ENCODE data around the gene MPP7.

MPP7 gene

DNA sequence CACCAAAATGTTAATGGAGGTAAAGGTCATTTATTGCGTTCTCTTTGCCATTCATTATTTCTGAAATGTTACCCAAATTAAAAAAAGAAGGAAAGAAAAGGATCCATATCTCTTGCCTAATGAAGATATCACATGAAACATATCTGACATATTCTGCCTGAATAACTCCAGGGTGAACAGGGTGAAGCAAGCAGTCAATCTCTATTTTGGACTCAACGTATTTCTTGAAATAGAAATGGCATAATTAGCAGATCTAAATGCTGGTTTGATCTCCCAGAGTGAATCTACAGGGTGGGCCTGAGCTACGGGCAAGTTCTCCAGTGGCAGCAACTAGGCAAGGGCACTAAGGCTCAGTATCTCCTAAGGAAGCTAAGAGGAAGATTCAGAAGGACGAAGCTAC, 24.0 kb downstream of the MPP7 start:
- no peaks in the 10 kb centered on the region for H3K4me1 ChIP-seq (ENCODE audit: control insufficient read depth, low read length)
- no peaks in the 10 kb centered on the region for H3K9me3 ChIP-seq (ENCODE audit: control insufficient read depth, insufficient read depth, low read length)
- H3K79me2 ChIP-seq (ENCODE audit: control insufficient read depth, low read length), result no peaks in the 10 kb centered on the region
- H3K9me2 ChIP-seq (replicated peaks; ENCODE audit: control insufficient read depth, low read length), result no peaks in the 10 kb centered on the region
- no peaks in the 10 kb centered on the region; the same call in 1 of the 2 replicates for H3K36me3 ChIP-seq (ENCODE audit: control insufficient read depth, low read length)
- TF ChIP-seq, protein P1, sequence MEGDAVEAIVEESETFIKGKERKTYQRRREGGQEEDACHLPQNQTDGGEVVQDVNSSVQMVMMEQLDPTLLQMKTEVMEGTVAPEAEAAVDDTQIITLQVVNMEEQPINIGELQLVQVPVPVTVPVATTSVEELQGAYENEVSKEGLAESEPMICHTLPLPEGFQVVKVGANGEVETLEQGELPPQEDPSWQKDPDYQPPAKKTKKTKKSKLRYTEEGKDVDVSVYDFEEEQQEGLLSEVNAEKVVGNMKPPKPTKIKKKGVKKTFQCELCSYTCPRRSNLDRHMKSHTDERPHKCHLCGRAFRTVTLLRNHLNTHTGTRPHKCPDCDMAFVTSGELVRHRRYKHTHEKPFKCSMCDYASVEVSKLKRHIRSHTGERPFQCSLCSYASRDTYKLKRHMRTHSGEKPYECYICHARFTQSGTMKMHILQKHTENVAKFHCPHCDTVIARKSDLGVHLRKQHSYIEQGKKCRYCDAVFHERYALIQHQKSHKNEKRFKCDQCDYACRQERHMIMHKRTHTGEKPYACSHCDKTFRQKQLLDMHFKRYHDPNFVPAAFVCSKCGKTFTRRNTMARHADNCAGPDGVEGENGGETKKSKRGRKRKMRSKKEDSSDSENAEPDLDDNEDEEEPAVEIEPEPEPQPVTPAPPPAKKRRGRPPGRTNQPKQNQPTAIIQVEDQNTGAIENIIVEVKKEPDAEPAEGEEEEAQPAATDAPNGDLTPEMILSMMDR (IDR thresholded peaks at IDR 0.05; ENCODE audit: low read depth, low read length, poor library complexity, severe bottlenecking), result no peak
- no peak for TF ChIP-seq EZH2phosphoT487 (IDR thresholded peaks at IDR 0.05; ENCODE audit: borderline replicate concordance, low read length)
- no peak overlapping the region for H3K27ac ChIP-seq (ENCODE audit: low read depth, low read length)
- H3K27me3 ChIP-seq (ENCODE audit: control insufficient read depth, low read length), result no peaks in the 10 kb centered on the region
- no peaks in the 10 kb centered on the region for H3F3A ChIP-seq (ENCODE audit: control insufficient read depth, insufficient read depth)
- H4K20me1 ChIP-seq (ENCODE audit: control insufficient read depth, insufficient read depth, low read depth, low read length), result no peaks in the 10 kb centered on the region
- H3K4me2 ChIP-seq (ENCODE audit: low read length), result no peak overlapping the region
- no peak overlapping the region for H3K4me3 ChIP-seq (ENCODE audit: low read length)

DNA sequence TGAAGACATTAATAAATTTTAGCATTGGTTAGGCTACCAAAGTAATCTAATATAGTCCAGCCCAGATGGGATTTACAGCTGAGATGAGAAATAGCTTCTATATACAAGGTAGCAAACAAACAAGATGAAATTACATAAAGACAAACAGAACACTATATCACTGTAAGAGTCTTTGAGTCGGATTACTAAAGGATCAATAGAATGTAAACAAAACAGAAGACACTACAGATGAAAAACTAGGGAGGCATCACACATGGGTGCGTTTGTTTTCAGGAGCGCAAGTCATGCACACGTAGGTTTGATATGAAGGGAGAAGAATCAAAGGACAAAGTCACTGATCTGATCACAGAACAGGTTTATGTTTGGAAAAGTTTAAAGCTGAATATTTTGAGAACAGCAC, 26.5 kb downstream of the MPP7 start:
- no peaks in the 10 kb centered on the region for H3F3A ChIP-seq (ENCODE audit: control insufficient read depth, insufficient read depth)
- no peaks in the 10 kb centered on the region for H4K20me1 ChIP-seq (ENCODE audit: control insufficient read depth, insufficient read depth, low read depth, low read length)
- no peaks in the 10 kb centered on the region for H3K27me3 ChIP-seq (ENCODE audit: control insufficient read depth, low read length)
- no peak overlapping the region for H3K27ac ChIP-seq (ENCODE audit: low read depth, low read length)
- no peaks in the 10 kb centered on the region for H3K4me1 ChIP-seq (ENCODE audit: control insufficient read depth, low read length)
- H3K9me2 ChIP-seq (replicated peaks; ENCODE audit: control insufficient read depth, low read length), result no peaks in the 10 kb centered on the region
- H3K79me2 ChIP-seq (ENCODE audit: control insufficient read depth, low read length), result no peaks in the 10 kb centered on the region
- TF ChIP-seq EZH2phosphoT487 (IDR thresholded peaks at IDR 0.05; ENCODE audit: borderline replicate concordance, low read length), result no peak
- TF ChIP-seq, protein P1 (IDR thresholded peaks at IDR 0.05; ENCODE audit: low read depth, low read length, poor library complexity, severe bottlenecking), result no peak
- no peaks in the 10 kb centered on the region; the same call in 1 of the 2 replicates for H3K36me3 ChIP-seq (ENCODE audit: control insufficient read depth, low read length)
- no peaks in the 10 kb centered on the region for H3K9me3 ChIP-seq (ENCODE audit: control insufficient read depth, insufficient read depth, low read length)
- no peak overlapping the region for H3K4me2 ChIP-seq (ENCODE audit: low read length)
- no peak overlapping the region for H3K4me3 ChIP-seq (ENCODE audit: low read length)

DNA sequence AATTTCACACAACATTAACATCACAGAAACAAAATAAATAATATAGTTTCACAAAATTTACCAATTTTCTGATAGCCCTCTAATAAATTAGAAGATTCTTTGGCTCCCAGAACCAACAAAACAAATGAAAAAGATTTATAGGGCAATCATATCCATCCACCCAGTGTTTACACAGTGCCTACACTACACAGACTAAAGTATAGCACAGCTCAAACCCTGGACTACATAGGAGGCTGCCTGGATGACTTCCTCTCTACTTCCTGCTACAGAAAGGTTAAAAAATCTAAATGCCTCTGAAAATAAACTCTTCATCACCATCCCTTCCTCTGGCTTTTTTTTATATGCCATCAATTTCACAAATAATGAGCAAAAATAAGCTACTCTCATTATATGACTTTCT, 28.4 kb downstream of the MPP7 start:
- H3K79me2 ChIP-seq (ENCODE audit: control insufficient read depth, low read length), result no peaks in the 10 kb centered on the region
- H3K36me3 ChIP-seq (ENCODE audit: control insufficient read depth, low read length), result no peaks in the 10 kb centered on the region
- no peaks in the 10 kb centered on the region for H3K9me3 ChIP-seq (ENCODE audit: control insufficient read depth, insufficient read depth, low read length)
- H3K9me2 ChIP-seq (replicated peaks; ENCODE audit: control insufficient read depth, low read length), result no peaks in the 10 kb centered on the region
- no peak overlapping the region for H3K4me3 ChIP-seq (ENCODE audit: low read length)
- TF ChIP-seq, protein P1 (IDR thresholded peaks at IDR 0.05; ENCODE audit: low read depth, low read length, poor library complexity, severe bottlenecking), result no peak
- TF ChIP-seq EZH2phosphoT487 (IDR thresholded peaks at IDR 0.05; ENCODE audit: borderline replicate concordance, low read length), result no peak
- no peak overlapping the region for H3K27ac ChIP-seq (ENCODE audit: low read depth, low read length)
- H3K4me2 ChIP-seq (ENCODE audit: low read length), result no peak overlapping the region
- no peaks in the 10 kb centered on the region for H4K20me1 ChIP-seq (ENCODE audit: control insufficient read depth, insufficient read depth, low read depth, low read length)
- no peaks in the 10 kb centered on the region for H3F3A ChIP-seq (ENCODE audit: control insufficient read depth, insufficient read depth)
- H3K4me1 ChIP-seq (ENCODE audit: control insufficient read depth, low read length), result no peaks in the 10 kb centered on the region
- H3K27me3 ChIP-seq (ENCODE audit: control insufficient read depth, low read length), result no peaks in the 10 kb centered on the region

DNA sequence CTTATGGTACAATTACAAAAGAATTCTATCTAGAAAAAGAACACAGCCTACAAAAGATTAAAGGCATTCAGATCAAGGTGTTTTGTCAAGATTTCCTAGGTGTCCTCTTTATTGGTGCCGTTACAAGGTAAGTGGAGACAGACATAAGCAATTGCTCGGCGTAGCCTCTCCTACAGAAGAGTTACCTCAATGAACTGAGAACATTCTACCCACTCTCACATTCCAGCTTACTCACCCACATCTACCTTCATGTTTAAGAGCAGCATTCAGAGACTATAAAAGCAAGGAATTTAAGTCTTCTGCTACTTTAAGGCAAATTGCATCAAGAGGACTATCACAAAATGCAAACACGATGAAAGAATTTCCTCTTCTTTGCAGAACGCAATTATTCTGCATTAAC, 29.5 kb downstream of the MPP7 start:
- Histone ChIP-seq H3K79me2 (ENCODE audit: control insufficient read depth, low read length) (no peaks in the 10 kb centered on the region), H3K27me3 (ENCODE audit: control insufficient read depth, low read length) (no peaks in the 10 kb centered on the region), H4K20me1 (ENCODE audit: control insufficient read depth, insufficient read depth, low read depth, low read length) (no peaks in the 10 kb centered on the region), H3K9me3 (ENCODE audit: control insufficient read depth, insufficient read depth, low read length) (no peaks in the 10 kb centered on the region), H3K4me1 (ENCODE audit: control insufficient read depth, low read length) (no peaks in the 10 kb centered on the region), H3F3A (ENCODE audit: control insufficient read depth, insufficient read depth) (no peaks in the 10 kb centered on the region), H3K4me3 (ENCODE audit: low read length) (no peak overlapping the region), H3K9me2 (replicated peaks; ENCODE audit: control insufficient read depth, low read length) (no peaks in the 10 kb centered on the region), H3K36me3 (ENCODE audit: control insufficient read depth, low read length) (no peaks in the 10 kb centered on the region), H3K27ac (ENCODE audit: low read depth, low read length) (no peak overlapping the region), H3K4me2 (ENCODE audit: low read length) (no peak overlapping the region)
- TF ChIP-seq EZH2phosphoT487 (IDR thresholded peaks at IDR 0.05; ENCODE audit: borderline replicate concordance, low read length), result no peak
- TF ChIP-seq, protein P1 (IDR thresholded peaks at IDR 0.05; ENCODE audit: low read depth, low read length, poor library complexity, severe bottlenecking), result no peak
